WTC11 (cell line): ENCODE measurements around the gene CCNL1. TPM values are rescaled to one million over a fixed set of nuclear protein-coding genes. Genes with fewer than 3 reads are reported as not detected.

Source experiments
- ATAC-seq: fragments of 200-7000 bp; cut with Tn5 transposase; 2 replicates; pipeline ENCODE4 v1.10.0; 2021; ENCODE audit warnings: mild to moderate bottlenecking, moderate library complexity
- CTCF ChIA-PET: fragments of 300-600 bp; sonication (Branson Sonifier 250); formaldehyde crosslinking; loops from one replicate; lab custom pipeline; 2021; ENCODE audit warnings: antibody characterized with exemption; lab: Charles Lee
- POLR2A ChIA-PET: fragments of 350-600 bp; sonication (Branson Sonifier 250); formaldehyde crosslinking; loops from one replicate; lab custom pipeline; 2021; ENCODE audit warnings: antibody characterized with exemption; lab: Charles Lee
- DNase-seq: peaks from one replicate; pipeline ENCODE4 v3.0.0; 2021; ENCODE audit warnings: low spot score
- H3K27ac Mint-ChIP-seq: 2 replicates; pipeline ENCODE4 v1.8.0; 2021; ENCODE audit warnings: mixed read lengths
- H3K27me3 Mint-ChIP-seq: 2 replicates; pipeline ENCODE4 v1.8.0; 2021; ENCODE audit warnings: low read depth, mild to moderate bottlenecking, moderate library complexity, mixed read lengths
- H3K36me3 Mint-ChIP-seq: 2 replicates; pipeline ENCODE4 v1.8.0; 2021; ENCODE audit warnings: mixed read lengths
- H3K4me1 Mint-ChIP-seq: 2 replicates; pipeline ENCODE4 v1.8.0; 2022; ENCODE audit warnings: mixed read lengths
- H3K4me3 Mint-ChIP-seq: 2 replicates; pipeline ENCODE4 v1.8.0; 2021; ENCODE audit warnings: mild to moderate bottlenecking, moderate library complexity, mixed read lengths
- H3K9me3 Mint-ChIP-seq: 2 replicates; pipeline ENCODE4 v1.8.0; 2021; ENCODE audit warnings: mixed read lengths
- AR ChIP-seq: fragments of 250-450 bp; sonication (Bioruptor Pico); IDR thresholded peaks from 2 replicates; pipeline ENCODE4 v1.9.0; 2021; ENCODE audit warnings: mild to moderate bottlenecking
- ARID4B ChIP-seq: sonication (generic); formaldehyde crosslinking; IDR thresholded peaks from 2 replicates; pipeline ENCODE4 v1.8.0; 2023; ENCODE audit warnings: missing genetic modification reagents, mild to moderate bottlenecking, borderline replicate concordance
- ATF1 ChIP-seq: sonication (generic); formaldehyde crosslinking; IDR thresholded peaks from 2 replicates; pipeline ENCODE4 v1.8.1; 2023; ENCODE audit warnings: mild to moderate bottlenecking, moderate library complexity, missing genetic modification reagents
- CBFB ChIP-seq: sonication (generic); formaldehyde crosslinking; IDR thresholded peaks from 2 replicates; pipeline ENCODE4 v1.8.1; 2022; ENCODE audit warnings: mild to moderate bottlenecking, low read depth, missing genetic modification reagents
- CREB1 ChIP-seq: sonication (generic); formaldehyde crosslinking; IDR thresholded peaks from 2 replicates; pipeline ENCODE4 v1.8.0; 2023; ENCODE audit warnings: mild to moderate bottlenecking, missing genetic modification reagents
- CTCF ChIP-seq: fragments of 200-600 bp; IDR thresholded peaks from 2 replicates; pipeline ENCODE4 v1.8.0; 2022; ENCODE audit warnings: antibody characterized with exemption
- E2F1 ChIP-seq: sonication (generic); formaldehyde crosslinking; IDR thresholded peaks from 2 replicates; pipeline ENCODE4 v1.8.0; 2022; ENCODE audit warnings: mild to moderate bottlenecking, missing genetic modification reagents
- EMX1 ChIP-seq: fragments of 250-450 bp; sonication (Bioruptor Pico); IDR thresholded peaks from 2 replicates; pipeline ENCODE4 v1.8.0; 2021; ENCODE audit warnings: mild to moderate bottlenecking
- ETV6 ChIP-seq: sonication (generic); formaldehyde crosslinking; IDR thresholded peaks from 2 replicates; pipeline ENCODE4 v1.8.1; 2022; ENCODE audit warnings: mild to moderate bottlenecking, missing genetic modification reagents
- FOXJ3 ChIP-seq: sonication (generic); formaldehyde crosslinking; IDR thresholded peaks from 2 replicates; pipeline ENCODE4 v1.9.0; 2021; ENCODE audit warnings: missing genetic modification reagents, mild to moderate bottlenecking, borderline replicate concordance
- GABPB1 ChIP-seq: sonication (generic); formaldehyde crosslinking; IDR thresholded peaks from 2 replicates; pipeline ENCODE4 v1.8.1; 2023; ENCODE audit warnings: mild to moderate bottlenecking, missing genetic modification reagents
- HMGA2 ChIP-seq: fragments of 250-450 bp; sonication (Bioruptor Pico); IDR thresholded peaks from 2 replicates; pipeline ENCODE4 v1.4.0; 2021; ENCODE audit warnings: mild to moderate bottlenecking, moderate library complexity
- NFE2L1 ChIP-seq: sonication (generic); formaldehyde crosslinking; IDR thresholded peaks from 2 replicates; pipeline ENCODE4 v1.8.1; 2023; ENCODE audit warnings: missing genetic modification reagents
- OVOL2 ChIP-seq: fragments of 250-450 bp; sonication (Bioruptor Pico); IDR thresholded peaks from 2 replicates; pipeline ENCODE4 v1.9.0; 2021; ENCODE audit warnings: mild to moderate bottlenecking, borderline replicate concordance
- PRRX2 ChIP-seq: fragments of 250-450 bp; sonication (Bioruptor Pico); IDR thresholded peaks from 2 replicates; pipeline ENCODE4 v1.8.0; 2021; ENCODE audit warnings: mild to moderate bottlenecking
- RELA ChIP-seq: sonication (generic); formaldehyde crosslinking; IDR thresholded peaks from 2 replicates; pipeline ENCODE4 v1.8.1; 2022; ENCODE audit warnings: missing genetic modification reagents, mild to moderate bottlenecking, borderline replicate concordance
- RORB ChIP-seq: fragments of 250-450 bp; sonication (Bioruptor Pico); IDR thresholded peaks from 2 replicates; pipeline ENCODE4 v1.9.0; 2021; ENCODE audit warnings: mild to moderate bottlenecking
- SOX15 ChIP-seq: fragments of 250-450 bp; sonication (Bioruptor Pico); IDR thresholded peaks from 2 replicates; pipeline ENCODE4 v1.9.0; 2021; ENCODE audit warnings: mild to moderate bottlenecking
- TEAD1 ChIP-seq: sonication (generic); formaldehyde crosslinking; IDR thresholded peaks from 2 replicates; pipeline ENCODE4 v1.8.0; 2022; ENCODE audit warnings: mild to moderate bottlenecking, missing genetic modification reagents
- TEAD4 ChIP-seq: sonication (generic); formaldehyde crosslinking; IDR thresholded peaks from 2 replicates; pipeline ENCODE4 v1.8.0; 2022; ENCODE audit warnings: mild to moderate bottlenecking, missing genetic modification reagents
- ZNF232 ChIP-seq: sonication (generic); formaldehyde crosslinking; IDR thresholded peaks from 2 replicates; pipeline ENCODE4 v1.8.0; 2022; ENCODE audit warnings: mild to moderate bottlenecking, missing genetic modification reagents
- ZNF263 ChIP-seq: sonication (generic); formaldehyde crosslinking; IDR thresholded peaks from 2 replicates; pipeline ENCODE4 v1.8.1; 2022; ENCODE audit warnings: low read depth, mild to moderate bottlenecking, moderate library complexity, missing genetic modification reagents
- ZNF281 ChIP-seq: sonication (generic); formaldehyde crosslinking; IDR thresholded peaks from 2 replicates; pipeline ENCODE4 v1.8.0; 2023; ENCODE audit warnings: mild to moderate bottlenecking, missing genetic modification reagents
- ZNF671 ChIP-seq: fragments of 250-450 bp; sonication (Bioruptor Pico); IDR thresholded peaks from 2 replicates; pipeline ENCODE4 v1.8.0; 2021; ENCODE audit warnings: mild to moderate bottlenecking
- total RNA-seq: library from RNA; stranded (reverse); gene quantifications from 3 replicates; pipeline ENCODE4 v1.2.3, GENCODE V29; 2021

Gene CCNL1
- total RNA-seq, 1 experiment from 2014 or later, result 79.6 TPM

- TF ChIP-seq E2F1 (no peak), ARID4B (CRISPR knock-in tag) (no peak), TEAD4 (CRISPR knock-in tag) (no peak), CREB1 (no peak), HMGA2 (CRISPR knock-in tag) (no peak), PRRX2 (CRISPR knock-in tag) (no peak), CBFB (CRISPR knock-in tag) (no peak), GABPB1 (CRISPR knock-in tag) (no peak)
Observed at GRCh38 chr3:157157836-157158235, 2.1 kb downstream of the CCNL1 start (continued).

GRCh38 chr3:157156837-157157635, 2.9 kb downstream of the CCNL1 start:
- Mint-ChIP-seq H3K27ac (no peak overlapping the region), H3K36me3 (peaks cover 68% of the 10 kb centered on the region), H3K4me1 (peaks cover 46% of the 10 kb centered on the region), H3K9me3 (no peaks in the 10 kb centered on the region), H3K4me3 (peak overlapping the region; percentile 96), H3K27me3 (no peaks in the 10 kb centered on the region)
- CTCF ChIA-PET, result no interaction called here
- POLR2A ChIA-PET, result no interaction called here
- ATAC-seq (no peak), DNase-seq (no peak)
- TF ChIP-seq E2F1, result no peak
- TF ChIP-seq RORB (CRISPR knock-in tag), result no peak
- TF ChIP-seq EMX1 (CRISPR knock-in tag), result no peak
- no peak for TF ChIP-seq RELA (CRISPR knock-in tag)
- no peak for TF ChIP-seq HMGA2 (CRISPR knock-in tag)
- no peak for TF ChIP-seq TEAD1 (CRISPR knock-in tag)
- TF ChIP-seq ZNF263 (CRISPR knock-in tag), result no peak
- no peak for TF ChIP-seq OVOL2 (CRISPR knock-in tag)
- no peak for TF ChIP-seq AR (CRISPR knock-in tag)
- TF ChIP-seq ATF1 (CRISPR knock-in tag), result no peak
- no peak for TF ChIP-seq FOXJ3
- TF ChIP-seq CTCF, result no peak
- no peak for TF ChIP-seq ZNF281 (CRISPR knock-in tag)
- TF ChIP-seq ZNF232 (CRISPR knock-in tag), result no peak
- no peak for TF ChIP-seq SOX15 (CRISPR knock-in tag)
- TF ChIP-seq NFE2L1 (CRISPR knock-in tag), result no peak
- no peak for TF ChIP-seq ZNF671
- TF ChIP-seq ETV6, result no peak
- TF ChIP-seq TEAD4 (CRISPR knock-in tag), result no peak
